ENCODE measurements around the gene RELL1. TPM values are rescaled to one million over a fixed set of nuclear protein-coding genes. Genes with fewer than 3 reads are reported as not detected.

Gene RELL1
- total RNA-seq, 2 experiments from 2014 or later, result 15.0 to 16.0 TPM

- Mint-ChIP-seq H3K9me3 (no peaks in the 10 kb centered on the region), H3K4me1 (ENCODE audit: low read depth) (no peaks in the 10 kb centered on the region), H3K27ac (no peak overlapping the region), H3K36me3 (peaks cover 13% of the 10 kb centered on the region), H3K27me3 (no peaks in the 10 kb centered on the region), H3K4me3 (no peak overlapping the region)
- intact Hi-C loops (cut with micrococcal nuclease), result no loop called here
- ChIA-PET POLR2A (no interaction called here), CTCF (no interaction called here)
- DNase-seq, result no peak
Measured at GRCh38 chr4:37641886-37642849, 44.0 kb downstream of the RELL1 start.

GRCh38 chr4:37641352-37641751 is 44.8 kb downstream of the RELL1 start:
- Mint-ChIP-seq H3K9me3 (no peaks in the 10 kb centered on the region), H3K27me3 (no peaks in the 10 kb centered on the region), H3K4me1 (ENCODE audit: low read depth) (no peaks in the 10 kb centered on the region), H3K4me3 (no peak overlapping the region), H3K36me3 (peaks cover 14% of the 10 kb centered on the region), H3K27ac (no peak overlapping the region)
- ChIA-PET POLR2A (no interaction called here), CTCF (no interaction called here)
- no peak for DNase-seq
- intact Hi-C loops (cut with micrococcal nuclease), result no loop called here

GRCh38 chr4:37639551-37640285 is 46.5 kb downstream of the RELL1 start:
- Mint-ChIP-seq H3K4me3 (no peak overlapping the region), H3K9me3 (no peaks in the 10 kb centered on the region), H3K4me1 (ENCODE audit: low read depth) (no peaks in the 10 kb centered on the region), H3K36me3 (peaks cover 18% of the 10 kb centered on the region), H3K27ac (no peak overlapping the region), H3K27me3 (no peaks in the 10 kb centered on the region)
- ChIA-PET CTCF (no interaction called here), POLR2A (no interaction called here)
- intact Hi-C loops (cut with micrococcal nuclease), result no loop called here
- no peak for DNase-seq

- H3K4me3 Mint-ChIP-seq, result no peak overlapping the region
- peaks cover 37% of the 10 kb centered on the region for H3K36me3 Mint-ChIP-seq
- no peaks in the 10 kb centered on the region for H3K9me3 Mint-ChIP-seq
- ChIA-PET CTCF (no interaction called here), POLR2A (no interaction called here)
- H3K4me1 Mint-ChIP-seq (ENCODE audit: low read depth), result no peaks in the 10 kb centered on the region
- intact Hi-C loops (cut with micrococcal nuclease), result no loop called here
- H3K27ac Mint-ChIP-seq, result no peak overlapping the region
- H3K27me3 Mint-ChIP-seq, result no peaks in the 10 kb centered on the region
- DNase-seq, result no peak
Measured at GRCh38 chr4:37635155-37635554, 51.0 kb downstream of the RELL1 start.

GRCh38 chr4:37634180-37634579 is 52.0 kb downstream of the RELL1 start:
- H3K27me3 Mint-ChIP-seq, result no peaks in the 10 kb centered on the region
- intact Hi-C loops (cut with micrococcal nuclease), result no loop called here

GRCh38 chr4:37632836-37633235 is 53.3 kb downstream of the RELL1 start:
- no peaks in the 10 kb centered on the region for H3K4me1 Mint-ChIP-seq (ENCODE audit: low read depth)
- intact Hi-C loops (cut with micrococcal nuclease), result no loop called here
- DNase-seq, result no peak

More at GRCh38 chr4:37634180-37634579, 52.0 kb downstream of the RELL1 start:
- ChIA-PET POLR2A (no interaction called here), CTCF (no interaction called here)
- no peaks in the 10 kb centered on the region for H3K9me3 Mint-ChIP-seq
- no peak for DNase-seq
- no peaks in the 10 kb centered on the region for H3K4me1 Mint-ChIP-seq (ENCODE audit: low read depth)
- no peak overlapping the region for H3K4me3 Mint-ChIP-seq
- H3K27ac Mint-ChIP-seq, result no peak overlapping the region
- peaks cover 37% of the 10 kb centered on the region for H3K36me3 Mint-ChIP-seq

GRCh38 chr4:37631551-37631950 is 54.6 kb downstream of the RELL1 start:
- no peaks in the 10 kb centered on the region for H3K4me1 Mint-ChIP-seq (ENCODE audit: low read depth)
- H3K4me3 Mint-ChIP-seq, result no peak overlapping the region
- DNase-seq, result no peak
- H3K36me3 Mint-ChIP-seq, result peaks cover 33% of the 10 kb centered on the region
- ChIA-PET POLR2A (no interaction called here), CTCF (no interaction called here)
- intact Hi-C loops (cut with micrococcal nuclease), result no loop called here
- H3K27ac Mint-ChIP-seq, result no peak overlapping the region
- H3K9me3 Mint-ChIP-seq, result no peaks in the 10 kb centered on the region
- no peaks in the 10 kb centered on the region for H3K27me3 Mint-ChIP-seq

More at GRCh38 chr4:37632836-37633235, 53.3 kb downstream of the RELL1 start:
- Mint-ChIP-seq H3K36me3 (peaks cover 40% of the 10 kb centered on the region), H3K27me3 (no peaks in the 10 kb centered on the region), H3K9me3 (no peaks in the 10 kb centered on the region), H3K27ac (no peak overlapping the region), H3K4me3 (no peak overlapping the region)
- ChIA-PET POLR2A (no interaction called here), CTCF (no interaction called here)

- Mint-ChIP-seq H3K36me3 (peaks cover 32% of the 10 kb centered on the region), H3K4me3 (no peak overlapping the region), H3K27me3 (no peaks in the 10 kb centered on the region), H3K9me3 (no peaks in the 10 kb centered on the region), H3K27ac (no peak overlapping the region), H3K4me1 (ENCODE audit: low read depth) (no peaks in the 10 kb centered on the region)
- ChIA-PET POLR2A (no interaction called here), CTCF (no interaction called here)
- intact Hi-C loops (cut with micrococcal nuclease), result no loop called here
- DNase-seq, result no peak
Measured at GRCh38 chr4:37629713-37630112, 56.5 kb downstream of the RELL1 start.

GRCh38 chr4:37628977-37629609 is 57.1 kb downstream of the RELL1 start:
- Mint-ChIP-seq H3K27ac (no peak overlapping the region), H3K9me3 (no peaks in the 10 kb centered on the region), H3K4me3 (no peak overlapping the region), H3K36me3 (peaks cover 32% of the 10 kb centered on the region), H3K27me3 (no peaks in the 10 kb centered on the region), H3K4me1 (ENCODE audit: low read depth) (no peaks in the 10 kb centered on the region)
- CTCF ChIA-PET, result no interaction called here
- intact Hi-C loops (cut with micrococcal nuclease), result no loop called here
- POLR2A ChIA-PET, result no interaction called here
- no peak for DNase-seq

GRCh38 chr4:37627263-37627662 is 58.9 kb downstream of the RELL1 start:
- Mint-ChIP-seq H3K4me3 (no peak overlapping the region), H3K9me3 (no peaks in the 10 kb centered on the region), H3K27me3 (no peaks in the 10 kb centered on the region), H3K36me3 (peaks cover 31% of the 10 kb centered on the region), H3K4me1 (ENCODE audit: low read depth) (no peaks in the 10 kb centered on the region), H3K27ac (no peak overlapping the region)
- ChIA-PET CTCF (no interaction called here), POLR2A (no interaction called here)
- DNase-seq, result no peak
- intact Hi-C loops (cut with micrococcal nuclease), result no loop called here

GRCh38 chr4:37625499-37625898 is 60.7 kb downstream of the RELL1 start:
- peaks cover 20% of the 10 kb centered on the region for H3K36me3 Mint-ChIP-seq
- H3K27ac Mint-ChIP-seq, result no peak overlapping the region
- no peaks in the 10 kb centered on the region for H3K4me1 Mint-ChIP-seq (ENCODE audit: low read depth)
- intact Hi-C loops (cut with micrococcal nuclease), result no loop called here
- CTCF ChIA-PET, result no interaction called here
- no peaks in the 10 kb centered on the region for H3K9me3 Mint-ChIP-seq
- no peak overlapping the region for H3K4me3 Mint-ChIP-seq
- H3K27me3 Mint-ChIP-seq, result no peaks in the 10 kb centered on the region
- POLR2A ChIA-PET, result interaction anchor here (0.6 kb wide), 1 partner anchor 380 kb away, joined by 3 read pairs; no protein-coding TSS in a partner anchor
- DNase-seq, result no peak

- DNase-seq, result no peak
- intact Hi-C loops (cut with micrococcal nuclease), result no loop called here
- no peak overlapping the region for H3K4me3 Mint-ChIP-seq
- no peaks in the 10 kb centered on the region for H3K4me1 Mint-ChIP-seq (ENCODE audit: low read depth)
- peaks cover 16% of the 10 kb centered on the region for H3K36me3 Mint-ChIP-seq
- H3K27ac Mint-ChIP-seq, result no peak overlapping the region
- ChIA-PET POLR2A (no interaction called here), CTCF (interaction anchor here (2.1 kb wide), 1 partner anchor 22 kb away, joined by 11 read pairs; no protein-coding TSS in a partner anchor)
- no peaks in the 10 kb centered on the region for H3K27me3 Mint-ChIP-seq
- no peaks in the 10 kb centered on the region for H3K9me3 Mint-ChIP-seq
Measured at GRCh38 chr4:37623940-37624339, 62.2 kb downstream of the RELL1 start.
